Measurements from ENCODE around the gene FUT9.
A peak's percentile ranks its signal among the peaks of the same experiment; 100 is the strongest.

FUT9 gene

DNA sequence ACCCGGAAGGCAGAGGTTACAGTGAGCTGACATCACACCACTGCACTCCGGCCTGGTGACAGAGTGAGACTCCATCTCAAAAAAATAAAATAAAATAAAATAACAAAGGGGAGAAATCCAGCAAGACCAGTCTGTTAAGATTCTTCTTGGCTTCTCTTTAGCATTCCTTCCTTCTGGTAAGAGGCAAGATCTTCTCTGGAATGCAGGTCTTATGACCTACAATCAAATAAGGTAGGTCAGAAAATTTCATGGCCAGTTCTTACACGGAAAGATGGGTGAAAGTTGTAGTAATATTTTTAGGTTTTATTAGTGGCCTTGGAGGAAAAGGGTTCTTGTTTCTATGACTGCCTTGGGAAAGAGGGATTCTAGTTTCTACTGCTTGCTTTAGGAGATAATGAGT, 180.9 kb downstream of the FUT9 start:
- TF ChIP-seq NFIC (IDR thresholded peaks at IDR 0.05): peak; percentile 36; the same call in 1 of the 2 replicates
- TF ChIP-seq YY1 (IDR thresholded peaks at IDR 0.05; ENCODE audit: low read depth): no peak
- peak; percentile 33; the same call in 1 of the 2 replicates for TF ChIP-seq EP300 (IDR thresholded peaks at IDR 0.05; ENCODE audit: borderline replicate concordance)
- TF ChIP-seq, protein P1, sequence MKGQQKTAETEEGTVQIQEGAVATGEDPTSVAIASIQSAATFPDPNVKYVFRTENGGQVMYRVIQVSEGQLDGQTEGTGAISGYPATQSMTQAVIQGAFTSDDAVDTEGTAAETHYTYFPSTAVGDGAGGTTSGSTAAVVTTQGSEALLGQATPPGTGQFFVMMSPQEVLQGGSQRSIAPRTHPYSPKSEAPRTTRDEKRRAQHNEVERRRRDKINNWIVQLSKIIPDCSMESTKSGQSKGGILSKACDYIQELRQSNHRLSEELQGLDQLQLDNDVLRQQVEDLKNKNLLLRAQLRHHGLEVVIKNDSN (IDR thresholded peaks at IDR 0.05): no peak
- TF ChIP-seq CREB1 (IDR thresholded peaks at IDR 0.05; ENCODE audit: low read depth): no peak
- peak; percentile 85 for TF ChIP-seq TEAD4 (IDR thresholded peaks at IDR 0.05)

DNA sequence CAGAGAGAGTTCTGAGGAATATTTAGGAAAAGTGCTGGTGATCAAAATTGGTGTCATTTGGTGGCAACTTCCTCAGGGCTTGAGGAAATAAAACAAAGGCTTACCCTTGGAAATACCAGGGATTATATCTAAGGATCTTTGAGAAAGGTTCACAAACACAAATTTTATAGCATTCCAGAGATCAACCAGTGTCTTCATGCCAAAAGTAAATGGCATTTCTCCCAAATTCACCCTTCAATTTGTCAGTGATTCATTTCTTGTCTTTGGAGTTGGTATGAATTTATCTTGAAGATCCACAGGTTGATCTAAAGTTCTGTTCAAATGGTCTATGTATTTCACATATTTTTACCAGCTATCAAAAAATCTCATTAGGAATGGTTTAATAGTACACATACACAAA, 181.5 kb downstream of the FUT9 start:
- no peak for TF ChIP-seq RAD21 (IDR thresholded peaks at IDR 0.05; ENCODE audit: low read depth)
- TF ChIP-seq ZBTB7A (IDR thresholded peaks at IDR 0.05; ENCODE audit: low read depth): no peak
- TF ChIP-seq YY1 (IDR thresholded peaks at IDR 0.05; ENCODE audit: low read depth): no peak
- TF ChIP-seq CEBPB (IDR thresholded peaks at IDR 0.05): no peak
- TF ChIP-seq TCF12 (IDR thresholded peaks at IDR 0.05; ENCODE audit: low read depth): no peak
- no peak for TF ChIP-seq MAX (IDR thresholded peaks at IDR 0.05)
- TF ChIP-seq, protein P1 (IDR thresholded peaks at IDR 0.05): no peak
- TF ChIP-seq, protein P2, sequence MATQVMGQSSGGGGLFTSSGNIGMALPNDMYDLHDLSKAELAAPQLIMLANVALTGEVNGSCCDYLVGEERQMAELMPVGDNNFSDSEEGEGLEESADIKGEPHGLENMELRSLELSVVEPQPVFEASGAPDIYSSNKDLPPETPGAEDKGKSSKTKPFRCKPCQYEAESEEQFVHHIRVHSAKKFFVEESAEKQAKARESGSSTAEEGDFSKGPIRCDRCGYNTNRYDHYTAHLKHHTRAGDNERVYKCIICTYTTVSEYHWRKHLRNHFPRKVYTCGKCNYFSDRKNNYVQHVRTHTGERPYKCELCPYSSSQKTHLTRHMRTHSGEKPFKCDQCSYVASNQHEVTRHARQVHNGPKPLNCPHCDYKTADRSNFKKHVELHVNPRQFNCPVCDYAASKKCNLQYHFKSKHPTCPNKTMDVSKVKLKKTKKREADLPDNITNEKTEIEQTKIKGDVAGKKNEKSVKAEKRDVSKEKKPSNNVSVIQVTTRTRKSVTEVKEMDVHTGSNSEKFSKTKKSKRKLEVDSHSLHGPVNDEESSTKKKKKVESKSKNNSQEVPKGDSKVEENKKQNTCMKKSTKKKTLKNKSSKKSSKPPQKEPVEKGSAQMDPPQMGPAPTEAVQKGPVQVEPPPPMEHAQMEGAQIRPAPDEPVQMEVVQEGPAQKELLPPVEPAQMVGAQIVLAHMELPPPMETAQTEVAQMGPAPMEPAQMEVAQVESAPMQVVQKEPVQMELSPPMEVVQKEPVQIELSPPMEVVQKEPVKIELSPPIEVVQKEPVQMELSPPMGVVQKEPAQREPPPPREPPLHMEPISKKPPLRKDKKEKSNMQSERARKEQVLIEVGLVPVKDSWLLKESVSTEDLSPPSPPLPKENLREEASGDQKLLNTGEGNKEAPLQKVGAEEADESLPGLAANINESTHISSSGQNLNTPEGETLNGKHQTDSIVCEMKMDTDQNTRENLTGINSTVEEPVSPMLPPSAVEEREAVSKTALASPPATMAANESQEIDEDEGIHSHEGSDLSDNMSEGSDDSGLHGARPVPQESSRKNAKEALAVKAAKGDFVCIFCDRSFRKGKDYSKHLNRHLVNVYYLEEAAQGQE (IDR thresholded peaks at IDR 0.05; ENCODE audit: low read depth): no peak
- no peak for TF ChIP-seq EP300 (IDR thresholded peaks at IDR 0.05; ENCODE audit: borderline replicate concordance)
- no peak for TF ChIP-seq TEAD4 (IDR thresholded peaks at IDR 0.05)
- no peak for TF ChIP-seq EGR1 (IDR thresholded peaks at IDR 0.05)
- TF ChIP-seq FOXM1 (IDR thresholded peaks at IDR 0.05; ENCODE audit: borderline replicate concordance, low read depth): no peak
- TF ChIP-seq CREB1 (IDR thresholded peaks at IDR 0.05; ENCODE audit: low read depth): no peak
- TF ChIP-seq NFIC (IDR thresholded peaks at IDR 0.05): no peak
- no peak for TF ChIP-seq TAF1 (IDR thresholded peaks at IDR 0.05; ENCODE audit: low read depth)

GRCh38 chr6:96202571-96202970, 186.8 kb downstream of the FUT9 start:
- TF ChIP-seq FOXM1 (IDR thresholded peaks at IDR 0.05; ENCODE audit: borderline replicate concordance, low read depth): no peak
- no peak for TF ChIP-seq EGR1 (IDR thresholded peaks at IDR 0.05)
- no peak for TF ChIP-seq TCF12 (IDR thresholded peaks at IDR 0.05; ENCODE audit: low read depth)
- TF ChIP-seq RAD21 (IDR thresholded peaks at IDR 0.05; ENCODE audit: low read depth): no peak
- TF ChIP-seq TAF1 (IDR thresholded peaks at IDR 0.05; ENCODE audit: low read depth): no peak
- no peak for TF ChIP-seq CEBPB (IDR thresholded peaks at IDR 0.05)
- TF ChIP-seq CREB1 (IDR thresholded peaks at IDR 0.05; ENCODE audit: low read depth): no peak
- TF ChIP-seq YY1 (IDR thresholded peaks at IDR 0.05; ENCODE audit: low read depth): no peak
- no peak for TF ChIP-seq NFIC (IDR thresholded peaks at IDR 0.05)
- TF ChIP-seq, protein P2 (IDR thresholded peaks at IDR 0.05; ENCODE audit: low read depth): no peak
- TF ChIP-seq MAX (IDR thresholded peaks at IDR 0.05): no peak
- no peak for TF ChIP-seq EP300 (IDR thresholded peaks at IDR 0.05; ENCODE audit: borderline replicate concordance)

- TF ChIP-seq TCF12 (IDR thresholded peaks at IDR 0.05; ENCODE audit: low read depth) (no peak), TEAD4 (IDR thresholded peaks at IDR 0.05) (no peak), TAF1 (IDR thresholded peaks at IDR 0.05; ENCODE audit: low read depth) (no peak), ZBTB7A (IDR thresholded peaks at IDR 0.05; ENCODE audit: low read depth) (no peak)
Measured at GRCh38 chr6:96211341-96211740, 195.6 kb downstream of the FUT9 start.

GRCh38 chr6:96212066-96212465, 196.3 kb downstream of the FUT9 start:
- TF ChIP-seq, protein P2 (IDR thresholded peaks at IDR 0.05; ENCODE audit: low read depth): no peak
- no peak for TF ChIP-seq TEAD4 (IDR thresholded peaks at IDR 0.05)
- TF ChIP-seq, protein P1 (IDR thresholded peaks at IDR 0.05): no peak
- no peak for TF ChIP-seq RAD21 (IDR thresholded peaks at IDR 0.05; ENCODE audit: low read depth)
- no peak for TF ChIP-seq TCF12 (IDR thresholded peaks at IDR 0.05; ENCODE audit: low read depth)
- no peak for TF ChIP-seq FOXM1 (IDR thresholded peaks at IDR 0.05; ENCODE audit: borderline replicate concordance, low read depth)
- TF ChIP-seq EGR1 (IDR thresholded peaks at IDR 0.05): no peak
- no peak for TF ChIP-seq MAX (IDR thresholded peaks at IDR 0.05)
- no peak for TF ChIP-seq NFIC (IDR thresholded peaks at IDR 0.05)
- no peak for TF ChIP-seq ZBTB7A (IDR thresholded peaks at IDR 0.05; ENCODE audit: low read depth)
- no peak for TF ChIP-seq CEBPB (IDR thresholded peaks at IDR 0.05)
- TF ChIP-seq TAF1 (IDR thresholded peaks at IDR 0.05; ENCODE audit: low read depth): no peak
- no peak for TF ChIP-seq CREB1 (IDR thresholded peaks at IDR 0.05; ENCODE audit: low read depth)
- TF ChIP-seq EP300 (IDR thresholded peaks at IDR 0.05; ENCODE audit: borderline replicate concordance): no peak
- no peak for TF ChIP-seq YY1 (IDR thresholded peaks at IDR 0.05; ENCODE audit: low read depth)
